Neural cell (in vitro differentiated cells): ENCODE measurements around the gene TSPAN9.

Experiments
- CTCF ChIP-seq: fragments of 450-650 bp; IDR thresholded peaks from 2 replicates; pipeline ENCODE4 v1.5.1; 2014; ENCODE audit warnings: antibody characterized with exemption, mild to moderate bottlenecking, moderate library complexity; ENCODE audit not compliant: poor library complexity, severe bottlenecking
- EP300 ChIP-seq: fragments of 450-650 bp; conservative IDR thresholded peaks from 2 replicates; pipeline ENCODE4 v1.6.1; 2014; ENCODE audit warnings: antibody characterized with exemption, mild to moderate bottlenecking, moderate library complexity; ENCODE audit not compliant: poor library complexity, severe bottlenecking
- EZH2 ChIP-seq: fragments of 200-600, 300-800 bp; shearing (Covaris generic), sonication (generic); IDR thresholded peaks from 2 replicates; pipeline ENCODE4 v1.6.1; 2014; ENCODE audit warnings: antibody characterized with exemption, low read length, borderline replicate concordance, mild to moderate bottlenecking; ENCODE audit not compliant: insufficient read depth, poor library complexity, severe bottlenecking
- MXI1 ChIP-seq: fragments of 450-650 bp; conservative IDR thresholded peaks from 2 replicates; pipeline ENCODE4 v1.6.1; 2014; ENCODE audit warnings: antibody characterized with exemption, mild to moderate bottlenecking; ENCODE audit not compliant: poor library complexity, severe bottlenecking
- POLR2AphosphoS5 ChIP-seq: IDR thresholded peaks from 2 replicates; pipeline ENCODE4 v1.6.1; 2012
- RAD21 ChIP-seq: fragments of 450-650 bp; conservative IDR thresholded peaks from 2 replicates; pipeline ENCODE4 v1.6.1; 2014; ENCODE audit warnings: antibody characterized with exemption, mild to moderate bottlenecking, moderate library complexity
- REST ChIP-seq: IDR thresholded peaks from 2 replicates; pipeline ENCODE4 v1.6.1; 2012; ENCODE audit warnings: borderline replicate concordance
- TAF1 ChIP-seq: IDR thresholded peaks from 2 replicates; pipeline ENCODE4 v1.6.1; 2012; ENCODE audit warnings: low read depth

GRCh38 chr12:3304436-3305165 is 227.4 kb downstream of the TSPAN9 start:
- TF ChIP-seq CTCF (no peak), EZH2 (no peak), POLR2AphosphoS5 (no peak), REST (no peak), TAF1 (no peak), RAD21 (no peak), EP300 (no peak), MXI1 (no peak)
